Naive thymus-derived CD8-positive, alpha-beta T cell (primary cell): ENCODE results near the gene ADARB2. TPM values are rescaled to one million over a fixed set of nuclear protein-coding genes. Genes with fewer than 3 reads are reported as not detected.
"Not testable (repeated sequence)": the region's sequence is repeated elsewhere in the genome, so short reads cannot be mapped to it uniquely, and the experiment has no call there.

Experiments
- ATAC-seq, 2 donors: fragments of 150-1000 bp; cut with Tn5 transposase in 1 of 2; sonication (Bioruptor Pico), chemical (Tn5 transposase) in 1 of 2; 1 replicate in 1 of 2; 2 replicates in 1 of 2; pipeline ENCODE4 v1.10.0; 2021; ENCODE audit warnings: mild to moderate bottlenecking in 2 of 2, moderate library complexity in 2 of 2
- POLR2A ChIA-PET: fragments of 350-600 bp; sonication (Branson Sonifier 250); formaldehyde crosslinking; loops from one replicate; lab custom pipeline; 2021; ENCODE audit warnings: antibody characterized with exemption; lab: Charles Lee
- DNase-seq, 10 donors: peaks; one replicate each; pipeline versions ENCODE4 v3.0.0 to v3.0.0-alpha.2; 2020 to 2022
- H3K27ac Mint-ChIP-seq, 10 donors: one replicate each; pipeline ENCODE4 v1.8.0; 2020 to 2022; ENCODE audit warnings: mild to moderate bottlenecking in 10 of 10, mixed read lengths in 10 of 10, moderate library complexity in 4 of 10, inconsistent platforms in 1 of 10
- H3K27me3 Mint-ChIP-seq, 5 donors: one replicate each; pipeline ENCODE4 v1.8.0; 2021 to 2022; ENCODE audit warnings: mixed read lengths in 5 of 5
- H3K36me3 Mint-ChIP-seq, 3 donors: one replicate each; pipeline ENCODE4 v1.8.0; 2020 to 2022; ENCODE audit warnings: mixed read lengths in 3 of 3, mild to moderate bottlenecking in 2 of 3, inconsistent platforms in 1 of 3
- H3K4me1 Mint-ChIP-seq, 4 donors: one replicate each; pipeline ENCODE4 v1.8.0; 2021 to 2022; ENCODE audit warnings: mixed read lengths in 4 of 4
- H3K4me3 Mint-ChIP-seq, 10 donors: one replicate each; pipeline ENCODE4 v1.8.0; 2020 to 2022; ENCODE audit warnings: mild to moderate bottlenecking in 10 of 10, mixed read lengths in 10 of 10, moderate library complexity in 6 of 10, inconsistent platforms in 1 of 10
- H3K9me3 Mint-ChIP-seq, 9 donors: one replicate each; pipeline ENCODE4 v1.8.0; 2020 to 2022; ENCODE audit warnings: mixed read lengths in 9 of 9, mild to moderate bottlenecking in 3 of 9, inconsistent platforms in 1 of 9, moderate library complexity in 1 of 9
- polyA plus RNA-seq, 3 donors: library from polyadenylated mRNA; unstranded; fragments of 300-500 nt; fragmentation: Illumina TruSeq; gene quantifications; one replicate each; pipeline ENCODE4 v1.2.3, GENCODE V29; 2021
- total RNA-seq, 8 experiments: library from RNA in 2 of 8; stranded (reverse) in 2 of 8; gene quantifications; one replicate each; pipeline ENCODE4 v1.2.3 and lab custom pipeline; 2021 to 2026

Gene ADARB2
- total and polyA plus RNA-seq, 5 experiments from 2014 or later: not detected

DNA sequence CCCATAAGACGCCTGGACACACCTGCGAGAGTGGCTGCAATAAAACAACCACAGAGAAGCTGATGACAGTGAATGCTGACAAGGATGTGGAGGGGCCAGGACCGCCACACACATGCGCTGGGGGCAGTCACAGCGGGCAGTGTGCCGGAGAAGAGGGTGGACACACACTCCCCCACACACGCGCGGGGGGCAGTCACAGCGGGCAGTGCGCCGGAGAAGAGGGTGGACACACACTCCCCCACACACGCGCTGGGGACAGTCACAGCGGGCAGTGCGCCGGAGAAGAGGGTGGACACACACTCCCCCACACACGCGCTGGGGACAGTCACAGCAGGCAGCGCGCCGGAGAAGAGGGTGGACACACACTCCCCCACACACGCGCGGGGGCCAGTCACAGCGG is 273.4 kb downstream of the ADARB2 start:
- DNase-seq, ATAC-seq, H3K36me3 Mint-ChIP-seq, H3K9me3 Mint-ChIP-seq, POLR2A ChIA-PET, H3K27ac Mint-ChIP-seq, H3K4me3 Mint-ChIP-seq, H3K4me1 Mint-ChIP-seq: not testable (repeated sequence)
- peaks cover 3 to 20% (median 4%) of the 10 kb centered on the region in 5 donors for H3K27me3 Mint-ChIP-seq

- ATAC-seq (peak in 1 of 2 donors; percentile 61), DNase-seq (peak in 1 of 10 donors; percentile 9)
- peaks cover 0 to 9% (median 6%) of the 10 kb centered on the region in 4 donors for H3K4me1 Mint-ChIP-seq
- H3K36me3 Mint-ChIP-seq: no peaks in the 10 kb centered on the region
- POLR2A ChIA-PET: no interaction called here
- no peak overlapping the region for H3K27ac Mint-ChIP-seq
- H3K9me3 Mint-ChIP-seq: no peaks in the 10 kb centered on the region
- peaks cover 3 to 26% (median 4%) of the 10 kb centered on the region in 5 donors for H3K27me3 Mint-ChIP-seq
- peak overlapping the region in 1 of 10 donors; percentile 47 for H3K4me3 Mint-ChIP-seq
These were observed 274.2 kb downstream of the ADARB2 start for GRCh38 chr10:1462994-1463633.

DNA sequence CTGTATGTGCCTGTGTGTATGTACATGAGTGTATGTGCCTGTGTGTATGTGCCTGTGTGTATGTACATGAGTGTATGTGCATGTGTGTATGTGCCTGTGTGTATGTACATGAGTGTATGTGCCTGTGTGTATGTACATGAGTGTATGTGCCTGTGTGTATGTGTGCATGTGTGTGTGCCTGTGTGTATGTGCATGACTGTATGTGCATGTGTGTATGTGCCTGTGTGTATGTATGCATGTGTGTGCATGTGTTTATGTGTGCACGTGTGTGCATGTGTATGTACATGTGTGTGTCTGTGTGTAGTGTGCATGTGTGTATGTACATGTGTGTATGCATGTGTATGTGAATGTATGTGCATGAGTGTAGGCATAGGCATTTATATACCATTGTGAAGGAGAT is 274.8 kb downstream of the ADARB2 start:
- H3K4me1 Mint-ChIP-seq: peaks cover 0 to 9% (median 6%) of the 10 kb centered on the region in 4 donors

DNA sequence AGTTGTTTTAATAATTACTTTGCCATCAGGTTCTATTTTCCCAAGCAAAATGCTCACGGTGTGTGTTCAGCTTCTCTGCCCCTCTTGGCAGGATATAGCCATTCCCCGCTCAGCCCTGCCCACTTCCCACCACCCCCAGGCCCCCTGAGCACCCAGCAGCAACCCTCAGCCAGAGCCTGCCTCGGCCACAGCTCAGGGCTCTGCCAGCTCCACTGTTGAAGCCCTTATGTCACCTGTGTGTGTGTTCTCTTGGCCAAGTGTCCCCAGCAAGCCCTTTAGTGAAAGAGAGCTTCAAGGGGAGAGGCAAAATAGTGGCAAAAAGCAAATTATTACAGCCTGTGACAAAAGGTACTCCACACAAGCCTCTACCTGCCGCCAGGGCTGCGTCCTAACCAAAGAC is 275.3 kb downstream of the ADARB2 start:
- POLR2A ChIA-PET: no interaction called here
- DNase-seq (no peak), ATAC-seq (no peak)
- H3K36me3 Mint-ChIP-seq: peaks cover 0 to 2% (median 0%) of the 10 kb centered on the region in 3 donors
- peaks cover 0 to 9% (median 6%) of the 10 kb centered on the region in 4 donors for H3K4me1 Mint-ChIP-seq
- H3K9me3 Mint-ChIP-seq: no peaks in the 10 kb centered on the region
- no peak overlapping the region for H3K27ac Mint-ChIP-seq
- H3K27me3 Mint-ChIP-seq: peaks cover 6 to 37% (median 10%) of the 10 kb centered on the region in 5 donors
- H3K4me3 Mint-ChIP-seq: no peak overlapping the region

More for the DNA sequence above, 274.8 kb downstream of the ADARB2 start:
- ATAC-seq (no peak), DNase-seq (no peak)
- H3K9me3 Mint-ChIP-seq: no peaks in the 10 kb centered on the region
- no peak overlapping the region for H3K4me3 Mint-ChIP-seq
- H3K36me3 Mint-ChIP-seq: peaks cover 0 to 2% (median 0%) of the 10 kb centered on the region in 3 donors
- H3K27me3 Mint-ChIP-seq: peaks cover 6 to 32% (median 9%) of the 10 kb centered on the region in 5 donors
- H3K27ac Mint-ChIP-seq: no peak overlapping the region
- POLR2A ChIA-PET: no interaction called here

GRCh38 chr10:1461016-1461415 is 276.3 kb downstream of the ADARB2 start:
- Mint-ChIP-seq H3K9me3 (no peaks in the 10 kb centered on the region), H3K4me3 (no peak overlapping the region), H3K36me3 (peaks cover 0 to 2% (median 0%) of the 10 kb centered on the region in 3 donors), H3K27ac (no peak overlapping the region), H3K27me3 (peaks cover 7 to 45% (median 12%) of the 10 kb centered on the region in 5 donors), H3K4me1 (peaks cover 0 to 11% (median 6%) of the 10 kb centered on the region in 4 donors)
- DNase-seq: no peak
- no peak for ATAC-seq
- POLR2A ChIA-PET: no interaction called here

GRCh38 chr10:1459664-1460063 is 277.7 kb downstream of the ADARB2 start:
- peaks cover 0 to 21% (median 6%) of the 10 kb centered on the region in 4 donors for H3K4me1 Mint-ChIP-seq
- H3K27ac Mint-ChIP-seq, H3K36me3 Mint-ChIP-seq, H3K9me3 Mint-ChIP-seq, POLR2A ChIA-PET, DNase-seq, ATAC-seq, H3K4me3 Mint-ChIP-seq: not testable (repeated sequence)
- H3K27me3 Mint-ChIP-seq: peaks cover 7 to 49% (median 12%) of the 10 kb centered on the region in 5 donors

DNA sequence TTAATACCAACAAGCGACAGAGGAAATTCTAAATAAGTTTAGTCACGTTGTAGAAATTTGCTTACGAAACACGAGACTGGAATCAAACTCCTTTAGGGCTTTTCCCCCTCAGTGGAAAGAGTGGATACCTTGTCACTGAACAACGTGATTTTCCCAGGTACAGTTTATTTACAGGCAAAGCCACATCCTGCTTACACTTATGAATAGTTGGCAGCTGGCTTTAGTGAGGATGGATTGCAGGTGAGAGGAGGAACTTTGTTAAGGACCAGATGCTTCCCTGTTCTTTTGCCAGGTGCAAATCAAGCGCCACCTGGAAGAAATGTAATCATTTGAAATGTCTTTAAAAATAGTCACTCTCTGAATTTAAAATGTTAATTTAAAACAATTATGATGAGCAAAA is 282.4 kb downstream of the ADARB2 start:
- DNase-seq (no peak), ATAC-seq (no peak)
- peaks cover 12 to 60% (median 34%) of the 10 kb centered on the region in 5 donors for H3K27me3 Mint-ChIP-seq
- peaks cover 3 to 27% (median 5%) of the 10 kb centered on the region in 4 donors for H3K4me1 Mint-ChIP-seq
- POLR2A ChIA-PET: no interaction called here
- H3K9me3 Mint-ChIP-seq: peaks cover 0 to 11% (median 4%) of the 10 kb centered on the region in 9 donors
- peak overlapping the region in 1 of 10 donors; percentile 19 for H3K4me3 Mint-ChIP-seq
- H3K27ac Mint-ChIP-seq: peak overlapping the region in 1 of 10 donors; percentile 53
- H3K36me3 Mint-ChIP-seq: peaks cover 0 to 13% (median 2%) of the 10 kb centered on the region in 3 donors

DNA sequence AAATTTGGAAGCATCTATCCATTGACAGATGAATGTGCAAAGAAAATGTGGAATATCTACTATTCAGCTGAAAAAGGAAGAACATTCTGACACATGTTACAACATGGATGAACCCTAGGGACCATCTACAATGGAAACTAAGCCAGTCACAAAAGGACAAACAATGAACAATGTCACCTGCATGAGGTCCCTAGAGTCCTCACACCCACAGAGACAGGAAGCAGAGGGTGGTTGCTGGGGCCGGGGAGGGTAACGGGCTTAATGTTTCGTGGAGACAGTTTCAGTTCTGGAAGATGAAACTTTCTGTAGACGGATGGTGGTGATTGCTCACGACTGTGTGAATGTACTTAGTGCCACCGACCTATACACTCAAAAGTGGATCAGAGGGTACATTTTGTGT is 282.9 kb downstream of the ADARB2 start:
- POLR2A ChIA-PET: no interaction called here
- Mint-ChIP-seq H3K4me1 (peaks cover 3 to 27% (median 5%) of the 10 kb centered on the region in 4 donors), H3K27ac (peak overlapping the region in 1 of 10 donors; percentile 53)

GRCh38 chr10:1452777-1453176 is 284.5 kb downstream of the ADARB2 start:
- no peak overlapping the region for H3K4me3 Mint-ChIP-seq
- H3K36me3 Mint-ChIP-seq: peaks cover 0 to 13% (median under 1%) of the 10 kb centered on the region in 3 donors
- H3K27me3 Mint-ChIP-seq: peaks cover 14 to 60% (median 40%) of the 10 kb centered on the region in 5 donors
- no peak for ATAC-seq
- H3K4me1 Mint-ChIP-seq: peaks cover 3 to 27% (median 5%) of the 10 kb centered on the region in 4 donors
- POLR2A ChIA-PET: no interaction called here
- DNase-seq: no peak
- peak overlapping the region in 1 of 10 donors; percentile 1 for H3K27ac Mint-ChIP-seq
- peaks cover 0 to 11% (median 4%) of the 10 kb centered on the region in 9 donors for H3K9me3 Mint-ChIP-seq

More for the DNA sequence above, 282.9 kb downstream of the ADARB2 start:
- DNase-seq: peak in 1 of 10 donors; percentile 40
- peak overlapping the region in 1 of 10 donors; percentile 19 for H3K4me3 Mint-ChIP-seq
- H3K9me3 Mint-ChIP-seq: peaks cover 0 to 11% (median 4%) of the 10 kb centered on the region in 9 donors
- peaks cover 0 to 13% (median 2%) of the 10 kb centered on the region in 3 donors for H3K36me3 Mint-ChIP-seq
- ATAC-seq: peak; percentile 47 to 68
- H3K27me3 Mint-ChIP-seq: peaks cover 12 to 64% (median 37%) of the 10 kb centered on the region in 5 donors

- no peak for DNase-seq
- no peak for ATAC-seq
- Mint-ChIP-seq H3K4me1 (peaks cover 3 to 27% (median 5%) of the 10 kb centered on the region in 4 donors), H3K9me3 (peaks cover 0 to 11% (median 4%) of the 10 kb centered on the region in 9 donors), H3K27ac (no peak overlapping the region), H3K4me3 (no peak overlapping the region), H3K27me3 (peaks cover 13 to 51% (median 37%) of the 10 kb centered on the region in 5 donors), H3K36me3 (peaks cover 0 to 13% (median 0%) of the 10 kb centered on the region in 3 donors)
- POLR2A ChIA-PET: no interaction called here
These were observed 285.4 kb downstream of the ADARB2 start for GRCh38 chr10:1451941-1452340.

DNA sequence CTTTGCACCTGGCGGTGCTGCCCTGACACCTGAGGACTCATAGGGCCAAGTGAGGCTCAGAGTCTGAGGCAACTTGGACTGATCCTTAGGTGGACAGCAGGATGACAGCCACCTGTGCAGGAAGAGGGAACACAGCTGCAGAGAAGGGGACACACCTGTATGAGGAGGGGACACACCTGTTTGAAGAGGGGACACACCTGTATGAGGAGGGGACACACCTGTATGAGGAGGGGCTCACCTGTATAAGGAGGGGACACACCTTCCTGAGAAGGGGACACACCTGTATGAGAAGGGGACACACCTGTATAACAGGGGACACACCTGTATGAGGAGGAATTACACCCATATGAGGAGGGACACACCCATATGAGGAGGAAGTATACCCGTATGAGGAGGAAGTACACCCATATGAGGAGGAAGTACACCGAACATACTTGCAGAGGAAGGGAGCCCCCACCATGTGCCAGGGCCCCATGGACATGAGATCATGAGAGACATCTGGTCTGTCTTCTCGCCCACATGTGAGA is 285.9 kb downstream of the ADARB2 start:
- Mint-ChIP-seq H3K4me1 (peaks cover 3 to 27% (median 5%) of the 10 kb centered on the region in 4 donors), H3K4me3 (no peak overlapping the region), H3K36me3 (peaks cover 0 to 13% (median 0%) of the 10 kb centered on the region in 3 donors), H3K9me3 (peaks cover 0 to 11% (median 4%) of the 10 kb centered on the region in 9 donors), H3K27ac (no peak overlapping the region), H3K27me3 (peaks cover 12 to 47% (median 37%) of the 10 kb centered on the region in 5 donors)
- ATAC-seq: no peak
- POLR2A ChIA-PET: no interaction called here
- DNase-seq: no peak

DNA sequence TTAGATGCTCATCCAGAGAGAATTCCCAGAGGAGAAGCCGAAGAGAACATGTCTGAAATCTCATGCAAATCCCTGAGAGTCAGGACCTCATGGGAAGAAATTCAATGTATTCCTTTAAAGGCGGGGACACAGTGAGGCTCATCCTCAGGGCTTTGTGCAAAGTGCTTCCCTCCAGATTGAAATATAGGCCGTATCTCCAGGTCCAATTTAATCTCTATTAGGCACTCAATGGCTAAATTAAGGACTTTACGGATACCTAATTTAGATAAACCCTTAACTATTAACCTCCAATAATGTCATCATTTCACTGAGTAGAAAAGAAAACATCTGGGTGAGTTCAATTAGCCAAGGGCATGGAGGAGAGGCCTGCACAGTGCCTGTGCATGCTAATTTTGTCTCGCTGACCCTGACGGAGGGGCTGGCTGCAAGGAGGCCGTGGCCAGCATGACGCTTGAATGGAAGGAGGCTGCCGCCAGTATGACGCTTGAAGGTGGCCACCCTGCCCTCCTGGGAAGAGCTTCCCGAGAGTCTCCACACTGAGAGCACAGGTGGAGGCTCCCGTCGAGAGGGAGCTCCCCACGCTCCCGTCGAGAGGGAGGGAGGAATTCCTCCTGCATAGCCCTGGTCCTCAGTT is 287.6 kb downstream of the ADARB2 start:
- peaks cover 3 to 15% (median 5%) of the 10 kb centered on the region in 4 donors for H3K4me1 Mint-ChIP-seq
- H3K4me3 Mint-ChIP-seq: no peak overlapping the region
- peaks cover 0 to 11% (median 4%) of the 10 kb centered on the region in 9 donors for H3K9me3 Mint-ChIP-seq
- H3K27me3 Mint-ChIP-seq: peaks cover 12 to 40% (median 34%) of the 10 kb centered on the region in 5 donors
- H3K36me3 Mint-ChIP-seq: peaks cover 0 to 13% (median 0%) of the 10 kb centered on the region in 3 donors
- POLR2A ChIA-PET: no interaction called here
- ATAC-seq (no peak), DNase-seq (no peak)
- no peak overlapping the region for H3K27ac Mint-ChIP-seq
